IPS-NIHi7 (cell line): ENCODE measurements around the gene AFF2.
"Not testable (repeated sequence)": the region's sequence is repeated elsewhere in the genome, so short reads cannot be mapped to it uniquely, and the experiment has no call there.

Experiments used
- DNase-seq: peaks from one replicate; pipeline ENCODE4 v3.0.0; 2012; ENCODE audit warnings: mixed read lengths; ENCODE audit errors: extremely low spot score

Gene AFF2

GRCh38 chrX:148854306-148854705 is 353.9 kb downstream of the AFF2 start:
- DNase-seq: no peak

DNA sequence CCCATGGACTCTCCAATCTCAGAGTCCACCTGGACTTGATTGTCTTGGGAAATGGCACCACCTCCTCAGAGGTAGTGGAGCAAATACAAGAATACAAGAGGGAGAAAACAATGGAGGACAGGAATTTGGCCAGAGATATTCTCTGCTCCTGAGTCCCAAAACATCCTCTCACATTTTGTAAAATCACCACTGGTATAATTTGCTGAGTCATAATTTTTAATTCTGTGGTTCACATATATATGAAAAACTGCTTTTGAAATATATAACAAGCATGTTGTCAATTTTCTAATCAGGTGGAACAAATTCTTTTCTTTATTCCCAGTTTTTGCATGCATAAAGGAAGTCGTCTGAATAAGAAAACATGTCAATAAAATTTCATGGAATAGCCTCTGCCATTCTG is 356.1 kb downstream of the AFF2 start:
- no peak for DNase-seq

GRCh38 chrX:148865277-148866210 is 365.1 kb downstream of the AFF2 start:
- DNase-seq: no peak

GRCh38 chrX:148867596-148867995 is 367.2 kb downstream of the AFF2 start:
- no peak for DNase-seq

- DNase-seq: no peak
These were observed 371.2 kb downstream of the AFF2 start for GRCh38 chrX:148871422-148872160.

DNA sequence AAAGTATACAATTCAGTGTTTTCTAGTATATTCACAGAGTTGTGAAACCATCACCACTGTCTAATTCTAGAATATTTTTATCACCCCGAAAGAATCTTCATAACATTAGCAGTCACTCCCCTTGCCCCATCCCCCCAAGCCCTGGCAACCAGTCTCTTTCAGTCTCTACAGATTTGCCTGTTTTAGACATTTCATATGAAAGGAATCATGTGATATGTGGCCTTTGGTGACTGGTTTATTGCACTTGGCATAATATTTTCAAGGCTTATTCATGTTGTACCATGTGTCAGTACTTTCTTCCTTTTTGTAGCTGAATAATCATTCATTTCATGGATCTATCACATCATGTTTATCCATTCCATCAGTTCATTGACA is 371.7 kb downstream of the AFF2 start:
- DNase-seq: no peak

GRCh38 chrX:148872881-148873280 is 372.5 kb downstream of the AFF2 start:
- DNase-seq: no peak

GRCh38 chrX:148874636-148875246 is 374.3 kb downstream of the AFF2 start:
- no peak for DNase-seq

DNA sequence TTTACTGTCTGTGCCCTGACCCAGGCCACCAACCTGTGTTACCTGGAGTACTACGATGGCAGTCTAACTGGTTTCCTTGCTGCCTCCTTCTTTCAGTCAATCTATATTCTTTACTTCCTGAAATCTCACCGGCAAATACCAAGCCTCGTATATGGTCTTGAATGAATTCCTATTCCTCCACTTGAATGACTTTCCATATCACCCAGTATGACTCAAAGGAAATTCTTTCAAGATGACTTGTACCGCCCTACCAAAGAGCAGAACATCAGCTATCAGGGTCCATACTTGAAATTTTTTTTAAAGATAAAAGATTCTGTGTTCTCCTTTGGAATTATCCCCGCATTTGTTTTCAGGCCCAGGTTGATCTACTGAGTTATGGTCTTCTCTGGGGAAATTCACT is 378.0 kb downstream of the AFF2 start:
- DNase-seq: no peak

- DNase-seq: no peak
These were observed 384.8 kb downstream of the AFF2 start for GRCh38 chrX:148885203-148885602.

- no peak for DNase-seq
These were observed 393.0 kb downstream of the AFF2 start for GRCh38 chrX:148893395-148893794.

DNA sequence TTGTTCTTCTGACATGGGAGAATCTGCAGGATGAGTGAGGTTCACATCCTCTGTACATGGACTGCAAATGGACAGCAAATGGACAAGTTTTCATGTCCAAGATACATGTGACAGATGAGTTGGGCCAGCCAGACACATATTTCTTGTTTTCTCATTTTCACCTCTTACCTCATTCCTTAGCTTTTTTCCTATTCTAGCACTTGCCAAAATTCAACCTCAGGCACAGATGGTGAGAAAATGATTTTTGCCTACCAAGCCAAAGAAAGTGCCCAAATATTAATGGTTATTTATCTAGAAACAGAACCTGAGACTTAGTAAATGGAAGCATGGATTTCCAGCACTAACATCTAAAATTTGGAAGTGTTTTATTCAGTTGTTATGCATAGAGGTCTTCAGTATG is 402.2 kb downstream of the AFF2 start:
- DNase-seq: no peak

DNA sequence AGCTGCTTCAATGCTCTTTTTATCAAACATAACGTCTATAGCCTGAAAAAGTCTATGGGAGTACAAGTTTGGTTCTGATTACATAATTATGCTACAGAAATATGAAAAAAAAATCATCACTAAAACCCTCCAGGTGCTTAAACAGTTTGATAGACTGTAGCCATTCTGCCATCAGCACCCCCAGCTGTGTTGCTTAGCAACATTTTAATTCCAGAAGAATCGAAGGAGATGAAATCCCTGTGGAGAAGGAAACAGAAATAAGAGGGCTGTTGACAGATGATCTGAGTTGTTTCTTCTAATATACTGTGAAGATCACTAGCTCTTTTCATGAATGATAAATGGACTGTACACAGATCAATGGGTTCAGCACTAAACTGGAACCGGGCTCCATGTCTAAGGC is 402.8 kb downstream of the AFF2 start:
- no peak for DNase-seq

DNA sequence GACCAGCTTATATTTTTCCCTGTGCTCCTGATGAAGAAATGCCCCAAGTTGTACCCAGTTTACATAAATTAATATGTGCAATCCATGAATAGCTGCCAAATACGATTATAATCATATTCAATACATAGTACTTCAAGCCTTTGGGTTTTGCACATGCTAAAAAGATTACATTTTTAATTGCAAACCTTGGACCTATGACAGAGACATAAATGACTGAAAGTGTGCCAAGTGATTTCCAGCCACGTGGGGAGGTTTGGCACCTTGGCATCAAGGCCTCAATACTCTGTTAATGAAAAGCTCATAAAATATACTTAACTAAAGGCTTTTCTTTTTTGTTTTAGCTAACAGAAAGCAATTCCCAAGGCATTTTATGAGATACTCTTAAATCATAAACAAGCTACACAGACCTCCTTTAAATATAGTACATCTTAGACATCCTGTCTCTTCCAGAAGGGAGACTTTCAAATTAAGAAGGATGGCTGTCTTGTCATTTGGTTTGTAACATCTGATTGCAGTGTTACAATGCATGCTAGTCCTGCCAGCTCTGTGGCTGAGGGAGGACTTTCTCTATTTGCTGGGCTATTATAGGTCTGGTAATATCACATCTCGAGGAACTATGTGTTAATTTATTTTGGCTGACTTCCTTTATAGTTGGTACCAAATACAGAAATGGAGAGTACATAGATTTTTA is 404.1 kb downstream of the AFF2 start:
- DNase-seq: no peak

GRCh38 chrX:148905400-148905799 is 405.0 kb downstream of the AFF2 start:
- DNase-seq: peak; percentile 9

DNA sequence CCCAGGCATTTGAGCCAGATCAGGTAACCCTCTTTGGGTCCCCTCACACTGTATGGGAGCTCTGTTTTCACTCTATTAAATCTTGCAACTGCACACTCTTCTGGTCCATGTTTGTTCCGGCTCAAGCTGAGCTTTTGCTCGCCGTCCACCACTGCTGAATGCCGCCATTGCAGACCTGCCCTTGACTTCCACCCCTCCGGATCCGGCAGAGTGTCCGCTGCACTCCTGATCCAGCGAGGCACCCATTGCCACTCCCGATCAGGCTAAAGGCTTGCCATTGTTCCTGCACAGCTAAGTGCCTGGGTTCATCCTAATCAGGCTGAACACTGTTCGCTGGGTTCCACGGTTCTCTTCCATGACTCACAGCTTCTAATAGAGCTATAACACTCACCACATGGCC is 406.2 kb downstream of the AFF2 start:
- not testable (repeated sequence) for DNase-seq

DNA sequence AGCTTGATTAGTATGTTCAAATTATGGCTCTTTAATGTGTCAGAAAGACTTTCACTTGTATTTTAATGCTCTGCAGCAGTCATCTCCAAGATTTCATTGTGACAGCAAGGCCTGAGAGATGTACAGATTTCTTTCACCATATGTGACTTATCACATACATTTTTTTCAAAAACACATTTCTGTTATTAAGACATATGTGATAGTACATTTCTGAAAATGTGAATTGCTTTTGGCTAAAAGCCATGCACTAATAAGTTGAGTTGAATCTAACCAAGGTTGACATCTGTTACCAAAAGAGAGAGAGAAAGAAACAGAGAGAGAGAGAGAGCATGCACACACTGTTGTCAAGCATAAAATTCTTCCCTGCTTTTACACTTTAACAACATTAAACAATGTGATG is 409.3 kb downstream of the AFF2 start:
- no peak for DNase-seq

DNA sequence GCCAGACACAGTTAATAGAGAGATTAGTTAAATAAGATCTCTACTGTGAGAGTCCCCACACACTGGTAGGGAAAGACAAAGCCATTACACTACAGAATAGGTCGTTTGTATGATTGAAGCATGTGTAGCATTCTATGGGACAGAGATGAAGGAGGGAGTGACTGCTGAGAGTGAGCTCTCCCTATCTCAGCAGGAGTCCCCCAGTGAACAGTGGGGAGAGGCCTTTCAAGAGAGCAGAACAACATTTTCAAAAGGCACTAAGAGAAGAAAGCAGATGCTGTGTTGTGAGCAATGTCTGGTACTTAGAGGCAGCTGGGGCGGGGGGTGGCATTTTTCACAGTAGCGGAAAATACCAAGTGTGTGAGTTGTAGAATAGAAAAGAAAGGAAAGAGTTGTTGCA is 413.6 kb downstream of the AFF2 start:
- DNase-seq: peak; percentile 11

DNA sequence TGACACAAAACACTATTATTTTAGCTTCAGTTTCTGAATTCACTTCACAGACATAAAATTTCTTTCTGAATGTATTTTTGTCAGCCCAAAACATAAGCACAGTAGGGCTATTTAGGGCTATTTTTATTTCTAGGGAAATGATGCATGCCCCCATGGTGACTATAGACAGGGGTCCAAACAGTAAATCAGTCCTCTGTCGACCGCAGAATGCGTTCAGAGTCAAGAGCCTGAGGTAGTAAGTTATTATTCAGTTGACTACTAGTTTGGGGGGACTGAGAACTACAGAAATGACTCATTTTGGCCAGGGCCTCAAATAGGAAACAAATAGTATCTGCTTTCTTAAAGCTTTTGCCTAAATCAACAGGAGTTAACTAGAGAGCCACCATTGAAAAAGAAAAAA is 414.4 kb downstream of the AFF2 start:
- DNase-seq: no peak

GRCh38 chrX:148915474-148915873 is 415.1 kb downstream of the AFF2 start:
- DNase-seq: no peak

- no peak for DNase-seq
These were observed 417.0 kb downstream of the AFF2 start for GRCh38 chrX:148917441-148917840.

DNA sequence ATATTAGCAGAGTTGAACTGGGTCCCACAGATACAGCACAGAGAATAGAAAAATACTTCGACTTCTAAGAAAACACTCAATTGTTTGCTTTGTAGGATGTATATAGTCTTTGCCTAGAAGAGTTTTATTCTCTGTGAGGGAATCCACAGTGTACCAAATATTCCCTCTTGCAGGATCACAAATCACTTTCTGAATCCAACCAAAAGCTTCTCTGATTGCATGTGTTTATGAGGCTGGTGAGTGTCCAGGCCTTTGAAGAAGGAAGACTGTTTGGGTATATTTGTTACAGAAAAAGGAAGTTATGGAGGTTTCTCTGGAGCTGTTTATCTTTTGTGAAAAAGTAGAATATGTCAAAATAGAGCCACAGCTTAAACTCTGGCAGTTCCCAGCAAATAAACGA is 423.2 kb downstream of the AFF2 start:
- DNase-seq: no peak
